HG02943 (cell line): ENCODE results near the gene MAEL.
"Not testable (repeated sequence)": the region's sequence is repeated elsewhere in the genome, so short reads cannot be mapped to it uniquely, and the experiment has no call there.

Experiments
- ATAC-seq: cut with Tn5 transposase; IDR thresholded peaks from one replicate; pipeline ENCODE4 v1.9.1; 2021; ENCODE audit warnings: mild to moderate bottlenecking, low read depth, moderate library complexity; ENCODE audit not compliant: unreplicated experiment

Gene MAEL

DNA sequence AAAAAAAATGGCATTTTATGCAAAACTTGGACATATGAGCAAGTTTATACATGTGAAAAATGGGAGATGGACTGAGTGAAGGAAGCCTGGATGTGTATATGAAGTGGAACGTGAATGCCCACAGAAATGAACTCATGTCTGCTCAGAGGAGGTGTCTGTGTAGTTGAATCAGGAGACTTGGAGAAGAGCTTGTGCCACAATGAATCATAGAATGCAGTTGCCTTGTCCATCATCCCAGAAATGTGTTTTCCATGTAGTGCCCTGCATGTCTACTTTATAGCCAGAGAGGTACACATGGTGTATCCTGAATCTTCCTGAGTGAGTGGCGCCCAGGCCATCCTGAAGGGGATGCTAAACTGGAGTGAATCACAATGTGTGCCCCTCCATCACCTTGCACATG lies 11.1 kb upstream of the MAEL start:
- ATAC-seq = no peak

- no peak for ATAC-seq
These were observed 10.3 kb upstream of the MAEL start for GRCh38 chr1:166978821-166979220.

GRCh38 chr1:166980383-166980782 lies 8.7 kb upstream of the MAEL start:
- no peak for ATAC-seq

DNA sequence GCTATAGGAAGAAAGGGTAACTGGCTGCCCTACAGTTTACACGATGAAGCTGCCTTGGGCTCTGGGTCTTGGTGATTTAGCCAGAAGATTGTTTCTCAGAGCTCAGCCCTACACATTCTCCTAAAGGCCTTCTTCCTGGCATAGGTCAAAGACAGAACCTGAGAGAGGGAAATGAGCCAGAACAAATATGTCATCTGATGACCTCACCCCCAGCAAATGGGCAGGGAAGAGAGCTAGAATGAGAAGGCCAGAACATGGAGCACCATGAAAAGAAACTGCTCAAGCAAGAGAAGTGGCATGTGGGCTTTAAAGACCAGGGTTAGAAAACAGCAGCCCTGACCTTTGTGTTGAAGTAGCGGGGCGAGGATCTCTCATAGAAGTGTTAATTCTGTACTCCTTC lies 8.3 kb upstream of the MAEL start:
- no peak for ATAC-seq

GRCh38 chr1:166981589-166981988 lies 7.5 kb upstream of the MAEL start:
- no peak for ATAC-seq

GRCh38 chr1:166999075-166999474 lies 10.0 kb downstream of the MAEL start:
- ATAC-seq = peak; percentile 26

DNA sequence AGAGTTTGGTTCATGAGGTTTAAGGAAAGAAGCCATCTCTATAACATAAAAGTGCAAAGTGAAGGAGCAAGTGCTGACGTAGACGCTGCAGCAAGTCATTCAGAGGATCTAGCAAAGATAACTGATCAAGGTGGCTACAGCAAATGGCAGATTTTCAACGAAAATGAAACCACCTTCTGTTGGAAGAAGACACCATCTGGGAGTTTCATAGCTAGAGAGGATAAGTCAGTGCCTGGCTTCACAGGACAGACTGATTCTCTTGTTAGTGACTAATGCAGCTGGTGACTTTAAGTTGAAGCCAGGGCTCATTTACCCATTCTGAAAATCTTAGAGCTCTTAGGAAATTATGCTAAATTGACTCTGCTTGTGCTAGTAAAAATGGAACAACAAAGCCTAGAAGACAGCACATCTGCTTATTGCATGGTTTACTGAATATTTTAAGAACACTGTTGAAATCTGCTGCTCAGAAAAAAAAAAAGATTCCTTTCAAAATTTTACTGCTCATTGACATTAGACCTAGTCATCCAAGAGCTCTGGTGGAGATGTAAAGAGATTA lies 10.5 kb downstream of the MAEL start:
- ATAC-seq = peak; percentile 66

DNA sequence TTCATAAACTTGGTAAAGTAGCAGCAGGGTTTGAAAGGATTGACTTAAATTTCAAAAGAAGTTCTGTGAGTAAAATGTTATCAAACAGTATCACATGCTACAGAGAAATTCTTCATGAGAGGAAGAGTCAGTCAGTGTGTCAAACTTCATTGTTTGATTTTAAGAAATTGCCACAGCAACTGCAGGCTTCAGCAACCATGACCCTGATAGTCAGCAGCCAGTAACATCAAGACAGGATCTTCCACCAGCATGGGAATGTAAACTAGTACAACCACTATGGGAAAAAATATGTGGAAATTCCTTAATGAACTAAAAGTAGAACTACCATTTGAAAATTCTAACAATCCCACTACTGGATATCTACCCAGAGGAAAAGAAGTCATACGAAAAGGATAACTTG lies 11.5 kb downstream of the MAEL start:
- no peak for ATAC-seq

DNA sequence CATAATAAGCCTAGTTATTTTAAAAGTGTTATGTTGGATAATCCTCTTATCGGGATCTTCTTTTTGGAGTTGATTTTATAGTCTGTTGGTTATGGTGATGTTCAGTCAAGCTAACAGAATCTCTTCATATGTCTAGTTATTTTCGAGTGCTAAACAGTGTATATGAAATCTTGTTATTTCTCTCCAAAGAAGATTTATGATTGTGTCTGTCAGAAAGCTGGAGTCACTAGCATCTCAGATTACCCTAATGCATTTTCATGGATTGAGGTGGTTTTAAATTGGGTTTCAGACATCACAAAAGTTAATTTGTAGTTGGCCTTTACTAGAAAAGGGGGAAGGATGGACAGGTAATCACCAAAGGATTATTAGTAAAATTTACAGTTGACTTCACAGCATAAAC lies 13.3 kb downstream of the MAEL start:
- ATAC-seq = no peak

GRCh38 chr1:167003711-167004110 lies 14.6 kb downstream of the MAEL start:
- no peak for ATAC-seq

GRCh38 chr1:167011560-167012191 lies 22.6 kb downstream of the MAEL start:
- ATAC-seq = no peak

DNA sequence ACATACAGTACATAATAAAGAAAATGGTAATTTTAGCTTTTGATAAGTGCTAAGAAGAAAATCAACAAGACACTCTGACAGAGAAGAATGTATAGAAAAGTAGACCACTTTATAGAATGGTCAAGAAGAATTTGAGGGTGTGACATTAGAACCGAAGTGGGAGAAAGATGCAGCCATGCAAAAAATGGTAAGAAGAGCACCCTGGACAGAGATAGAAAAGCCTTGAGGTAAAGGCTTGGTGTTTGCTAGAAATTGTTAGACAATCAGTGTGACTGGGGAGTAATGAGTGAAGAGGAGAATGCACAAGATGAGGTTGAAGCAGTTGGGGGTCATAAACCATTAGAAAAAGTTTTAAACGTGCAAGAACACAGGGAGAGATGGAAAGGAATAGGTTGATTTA lies 23.5 kb downstream of the MAEL start:
- ATAC-seq = no peak

GRCh38 chr1:167013108-167013929 lies 24.2 kb downstream of the MAEL start:
- no peak for ATAC-seq

DNA sequence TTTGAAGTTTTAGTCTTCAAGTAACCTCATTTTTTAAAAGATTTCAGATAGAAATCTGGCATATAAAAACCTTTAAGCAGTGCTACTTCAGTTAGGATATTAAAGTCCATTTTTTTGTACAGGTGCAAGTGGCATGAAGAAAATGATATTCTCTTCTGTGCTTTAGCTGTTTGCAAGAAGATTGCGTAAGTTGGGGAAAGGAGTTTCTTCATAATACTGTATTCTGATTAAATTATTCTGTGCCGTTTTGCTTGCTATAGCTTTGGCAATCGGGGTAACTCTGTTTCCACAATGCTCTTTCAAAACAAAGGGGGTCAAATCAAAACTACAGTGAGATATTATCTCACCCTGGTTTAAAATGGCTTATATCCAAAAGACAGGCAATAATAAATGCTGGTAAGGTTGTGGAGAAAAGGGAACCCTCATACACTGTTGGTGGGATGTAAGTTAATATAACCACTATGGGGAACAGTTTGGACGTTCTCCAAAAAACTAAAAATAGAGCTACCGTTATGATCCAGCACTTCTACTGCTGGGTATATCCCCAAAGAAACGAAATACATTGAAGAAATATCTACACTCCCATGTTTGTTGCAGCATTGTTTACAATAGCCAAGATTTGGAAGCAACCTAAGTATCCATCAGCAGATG lies 27.1 kb downstream of the MAEL start:
- ATAC-seq = no peak

- ATAC-seq = peak; percentile 67
These were observed 33.3 kb downstream of the MAEL start for GRCh38 chr1:167022384-167022783.

DNA sequence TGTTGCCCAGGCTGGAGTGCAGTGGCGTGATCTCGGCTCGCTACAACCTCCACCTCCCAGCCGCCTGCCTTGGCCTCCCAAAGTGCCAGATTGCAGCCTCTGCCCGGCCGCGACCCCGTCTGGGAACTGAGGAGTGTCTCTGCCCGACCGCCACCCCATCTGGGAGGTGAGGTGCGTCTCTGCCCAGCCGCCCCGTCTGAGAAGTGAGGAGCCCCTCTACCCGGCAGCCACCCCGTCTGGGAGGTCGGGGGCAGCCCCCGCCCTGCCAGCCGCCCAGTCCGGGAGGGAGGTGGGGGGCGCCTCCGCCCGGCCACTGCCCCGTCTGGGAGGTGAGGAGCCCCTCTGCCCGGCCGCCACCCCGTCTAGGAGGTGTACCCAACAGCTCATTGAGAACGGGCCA lies 40.5 kb downstream of the MAEL start:
- ATAC-seq = not testable (repeated sequence)

DNA sequence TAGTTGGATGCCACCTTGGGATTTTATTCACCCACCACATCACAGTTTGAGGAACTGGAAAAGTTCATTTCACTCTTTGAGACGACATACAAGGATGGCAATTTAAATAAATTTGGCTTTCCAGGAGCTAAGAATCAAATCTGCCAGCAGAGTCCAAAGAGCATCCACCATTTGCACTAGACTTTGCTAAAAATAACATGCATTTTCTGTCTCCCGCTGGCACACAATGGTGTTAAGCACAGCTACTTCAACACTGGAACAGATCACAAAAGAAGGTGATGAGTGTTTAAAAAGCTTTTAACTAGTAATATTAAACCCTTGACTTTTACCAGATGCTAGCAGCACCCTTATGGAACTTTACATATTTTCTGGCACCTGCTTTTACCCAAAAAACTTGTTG lies 44.6 kb downstream of the MAEL start:
- no peak for ATAC-seq

GRCh38 chr1:167043752-167044488 lies 54.8 kb downstream of the MAEL start:
- peak; percentile 98 for ATAC-seq

DNA sequence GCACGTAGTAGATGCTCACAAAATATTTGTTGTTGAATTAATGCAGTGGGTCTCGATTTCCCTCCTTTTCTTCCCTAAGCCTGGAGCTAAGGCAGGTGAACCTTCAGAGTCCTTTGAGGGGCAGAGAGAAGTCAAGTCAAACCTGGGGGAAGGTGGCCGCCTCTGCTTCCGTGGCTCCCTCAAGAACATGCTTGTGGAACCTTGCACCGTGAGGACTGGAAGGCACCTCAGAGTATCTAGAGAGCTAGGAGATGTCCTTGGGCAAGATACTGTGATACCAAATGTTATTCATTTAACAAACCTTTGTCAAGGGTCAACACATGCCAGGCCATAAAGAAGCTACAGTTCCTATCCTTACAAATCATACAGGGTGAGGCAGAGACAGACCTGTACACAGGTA lies 62.8 kb downstream of the MAEL start:
- no peak for ATAC-seq

DNA sequence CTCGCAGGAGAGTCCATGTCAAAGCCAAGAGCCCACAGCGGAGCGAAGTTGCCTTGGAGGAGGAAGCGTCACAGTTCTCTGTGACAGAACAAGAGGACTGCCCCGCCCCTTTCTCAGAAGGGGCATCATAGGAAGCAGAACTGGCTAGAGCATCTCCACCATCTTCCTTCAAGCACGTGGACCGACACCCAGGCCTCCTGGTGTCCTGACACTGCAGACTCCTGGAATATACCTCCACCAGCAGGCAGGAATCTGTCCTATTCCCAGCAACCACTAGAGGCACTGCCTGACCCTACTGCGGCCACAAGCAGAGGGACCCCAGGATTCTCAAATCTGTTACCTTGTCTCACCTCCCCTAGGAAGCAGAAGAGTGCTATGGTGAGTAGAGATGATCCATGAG lies 63.3 kb downstream of the MAEL start:
- ATAC-seq = no peak

DNA sequence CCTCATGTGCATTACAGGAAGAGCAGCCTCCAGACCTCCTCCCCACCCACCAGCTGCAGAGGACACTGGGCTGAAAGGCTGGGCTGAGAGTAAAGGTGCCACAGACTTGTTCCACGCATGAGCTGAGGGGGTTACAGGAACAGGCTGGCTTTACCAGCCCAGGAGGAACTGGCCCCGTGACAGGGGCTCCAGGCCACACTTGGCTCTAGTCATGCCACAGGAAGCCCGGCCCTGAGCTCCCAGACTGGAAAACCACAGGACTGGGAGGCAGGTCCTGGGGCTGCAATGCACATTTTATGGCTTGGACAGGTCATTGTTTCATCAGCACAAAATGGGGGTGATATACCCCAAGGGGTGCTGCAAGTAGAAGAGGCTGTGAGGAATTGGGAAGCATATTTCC lies 65.5 kb downstream of the MAEL start:
- no peak for ATAC-seq
